ENCODE measurements around the gene ABCB9. TPM values are rescaled to one million over a fixed set of nuclear protein-coding genes. Genes with fewer than 3 reads are reported as not detected.

ABCB9 gene
- total RNA-seq, 4 donors from 2014 or later, result 2.7 to 9.5 (median 7.4) TPM

DNA sequence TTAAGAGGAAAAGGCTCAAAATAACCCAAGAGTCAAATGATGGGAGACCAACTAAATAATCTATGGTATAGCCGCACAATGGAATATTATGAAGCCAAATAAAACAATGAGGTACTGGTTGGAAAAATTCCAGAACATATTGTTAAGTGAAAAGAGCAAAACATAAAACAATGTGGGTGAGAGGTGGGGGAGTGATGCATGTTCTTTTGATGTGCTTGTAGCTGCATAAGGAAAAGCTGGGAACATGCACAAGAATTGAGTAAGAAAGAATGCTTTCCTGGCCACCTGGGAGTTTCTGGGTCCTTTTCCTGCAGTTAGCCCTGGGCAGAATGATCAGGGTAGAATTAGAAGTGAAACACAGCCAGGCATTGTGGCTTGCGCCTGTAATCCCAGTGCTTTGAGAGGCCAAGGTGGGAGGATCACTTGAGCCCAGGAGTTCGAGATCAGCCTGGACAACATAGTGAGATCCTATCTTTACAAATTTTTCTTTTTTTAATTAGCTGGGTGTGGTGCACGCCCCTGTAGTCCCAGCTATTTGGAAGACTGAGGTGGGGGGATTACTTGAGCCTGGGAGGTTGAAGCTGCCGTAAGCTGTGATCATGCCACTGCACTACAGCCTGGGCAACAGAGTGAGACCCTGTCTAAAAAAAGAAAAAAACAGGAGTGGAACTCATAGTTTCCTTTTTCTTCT is 7.9 kb downstream of the ABCB9 start:
- Histone ChIP-seq H3K4me3 (no peak overlapping the region), H3K27ac (no peak overlapping the region), H3K36me3 (peaks cover 9% of the 10 kb centered on the region), H3K27me3 (no peaks in the 10 kb centered on the region), H3K4me1 (peaks cover 11% of the 10 kb centered on the region), H3K9me3 (no peaks in the 10 kb centered on the region)
- TF ChIP-seq POLR2A (IDR thresholded peaks at IDR 0.05) (no peak), EP300 (IDR thresholded peaks at IDR 0.05) (no peak), POLR2AphosphoS5 (IDR thresholded peaks at IDR 0.05) (no peak)
- TF ChIP-seq, protein P1, sequence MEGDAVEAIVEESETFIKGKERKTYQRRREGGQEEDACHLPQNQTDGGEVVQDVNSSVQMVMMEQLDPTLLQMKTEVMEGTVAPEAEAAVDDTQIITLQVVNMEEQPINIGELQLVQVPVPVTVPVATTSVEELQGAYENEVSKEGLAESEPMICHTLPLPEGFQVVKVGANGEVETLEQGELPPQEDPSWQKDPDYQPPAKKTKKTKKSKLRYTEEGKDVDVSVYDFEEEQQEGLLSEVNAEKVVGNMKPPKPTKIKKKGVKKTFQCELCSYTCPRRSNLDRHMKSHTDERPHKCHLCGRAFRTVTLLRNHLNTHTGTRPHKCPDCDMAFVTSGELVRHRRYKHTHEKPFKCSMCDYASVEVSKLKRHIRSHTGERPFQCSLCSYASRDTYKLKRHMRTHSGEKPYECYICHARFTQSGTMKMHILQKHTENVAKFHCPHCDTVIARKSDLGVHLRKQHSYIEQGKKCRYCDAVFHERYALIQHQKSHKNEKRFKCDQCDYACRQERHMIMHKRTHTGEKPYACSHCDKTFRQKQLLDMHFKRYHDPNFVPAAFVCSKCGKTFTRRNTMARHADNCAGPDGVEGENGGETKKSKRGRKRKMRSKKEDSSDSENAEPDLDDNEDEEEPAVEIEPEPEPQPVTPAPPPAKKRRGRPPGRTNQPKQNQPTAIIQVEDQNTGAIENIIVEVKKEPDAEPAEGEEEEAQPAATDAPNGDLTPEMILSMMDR (IDR thresholded peaks at IDR 0.05), result no peak
- WGBS, result 76% methylated on average over 5 of the region's 5 CpGs
- no peak for DNase-seq (ENCODE audit: low spot score in 2 of 2)

DNA sequence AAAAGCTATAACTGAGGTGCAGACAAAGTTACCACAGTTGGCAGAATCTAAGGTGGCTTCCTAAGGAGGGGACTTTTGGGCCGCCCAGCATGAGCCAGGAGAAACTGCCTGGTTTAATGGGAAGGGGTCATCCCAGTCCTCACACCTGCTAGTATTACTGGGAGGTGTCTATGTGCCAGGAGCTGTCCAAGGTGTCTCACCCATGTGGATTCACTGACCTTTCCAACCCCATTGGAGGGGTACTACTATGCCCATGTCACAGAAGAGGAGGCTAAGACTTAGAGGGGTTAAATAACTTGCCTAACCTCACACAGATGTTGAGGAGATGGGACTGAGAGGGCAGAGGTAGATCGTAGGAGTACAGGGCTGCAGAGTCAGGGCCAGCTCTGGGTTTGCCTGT is 10.2 kb downstream of the ABCB9 start:
- no peaks in the 10 kb centered on the region for H3K27me3 ChIP-seq
- no peaks in the 10 kb centered on the region for H3K4me1 ChIP-seq
- no peak overlapping the region for H3K4me3 ChIP-seq
- TF ChIP-seq, protein P1 (IDR thresholded peaks at IDR 0.05), result no peak
- TF ChIP-seq POLR2AphosphoS5 (IDR thresholded peaks at IDR 0.05), result no peak
- no peak for TF ChIP-seq EP300 (IDR thresholded peaks at IDR 0.05)
- TF ChIP-seq POLR2A (IDR thresholded peaks at IDR 0.05), result no peak
- no peak for DNase-seq (ENCODE audit: low spot score in 2 of 2)
- H3K27ac ChIP-seq, result no peak overlapping the region
- WGBS, result 87% methylated on average over 2 of the region's 2 CpGs
- H3K9me3 ChIP-seq, result no peaks in the 10 kb centered on the region
- H3K36me3 ChIP-seq, result peaks cover 9% of the 10 kb centered on the region

DNA sequence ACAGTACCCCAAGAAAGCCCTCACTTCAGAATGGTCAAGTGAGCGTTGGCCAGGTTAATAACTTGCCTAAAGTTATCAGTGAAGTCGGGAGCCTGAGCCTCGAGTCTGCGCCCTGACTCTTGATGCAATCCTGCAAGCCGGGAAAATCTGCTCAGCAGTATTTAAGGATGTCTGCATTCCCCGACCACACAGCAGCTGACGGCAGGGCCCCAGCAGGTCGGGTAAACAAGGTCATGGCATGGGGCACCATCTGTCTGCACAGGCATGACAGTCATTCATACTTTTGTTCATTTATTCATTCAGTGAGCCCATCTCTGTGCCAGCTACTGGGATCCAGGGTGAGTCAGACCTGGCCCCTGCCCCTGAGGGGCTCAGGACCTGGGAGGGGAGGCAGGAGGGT is 11.1 kb downstream of the ABCB9 start:
- WGBS, result 74% methylated on average over 8 of the region's 8 CpGs
- TF ChIP-seq, protein P1 (IDR thresholded peaks at IDR 0.05), result no peak
- no peak for TF ChIP-seq POLR2AphosphoS5 (IDR thresholded peaks at IDR 0.05)
- no peak for TF ChIP-seq POLR2A (IDR thresholded peaks at IDR 0.05)
- no peak for TF ChIP-seq EP300 (IDR thresholded peaks at IDR 0.05)
- no peaks in the 10 kb centered on the region for H3K27me3 ChIP-seq

DNA sequence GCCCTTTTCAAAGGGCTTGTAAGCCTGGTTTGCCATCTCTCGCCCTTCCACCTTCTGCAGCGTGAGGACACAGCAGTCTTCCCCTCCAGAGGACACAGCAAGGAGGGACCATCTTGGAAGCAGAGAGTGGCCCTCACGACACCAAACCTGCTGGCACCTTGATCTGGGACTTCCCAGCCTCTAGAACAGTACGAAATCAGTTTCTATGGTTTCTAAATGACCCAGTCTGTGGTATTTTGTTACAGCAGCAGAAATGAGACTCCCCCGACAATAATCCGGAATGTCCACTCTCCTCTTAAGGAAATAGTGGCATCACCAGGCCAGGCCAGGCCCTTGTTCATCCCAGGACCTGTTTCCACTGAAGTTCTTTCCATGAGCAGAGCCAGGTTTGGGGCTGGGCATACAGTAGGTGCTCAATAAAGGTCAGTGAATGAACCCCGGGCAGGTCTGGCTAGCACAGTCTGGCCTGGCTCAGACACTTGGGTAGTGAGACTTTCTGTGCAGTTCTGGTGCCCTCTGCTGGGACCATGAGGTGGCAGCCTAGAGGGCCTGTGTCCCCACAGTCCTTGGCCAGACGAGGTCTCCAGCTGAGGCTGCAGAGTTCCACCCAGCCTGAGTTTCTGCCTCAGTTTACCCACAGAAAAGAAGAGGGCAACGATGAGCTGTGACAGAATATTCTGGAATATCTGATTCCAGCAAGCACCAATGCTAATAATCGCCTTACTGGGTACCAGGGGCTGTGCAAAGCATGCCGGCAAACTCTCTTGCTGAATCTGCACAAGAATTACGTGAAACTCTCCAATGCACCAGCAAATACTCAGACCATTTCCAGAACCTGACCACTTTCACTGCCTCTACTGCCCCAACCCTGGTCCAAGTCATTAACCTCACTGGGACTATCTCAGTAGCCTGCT is 14.0 kb downstream of the ABCB9 start:
- H3K4me1 ChIP-seq, result peaks cover 12% of the 10 kb centered on the region
- no peaks in the 10 kb centered on the region for H3K27me3 ChIP-seq
- no peak for TF ChIP-seq POLR2AphosphoS5 (IDR thresholded peaks at IDR 0.05)
- TF ChIP-seq, protein P1 (IDR thresholded peaks at IDR 0.05), result peak; percentile 76 to 79
- no peak overlapping the region for H3K4me3 ChIP-seq
- peak; percentile 84 to 89 for DNase-seq (ENCODE audit: low spot score in 2 of 2)
- no peaks in the 10 kb centered on the region for H3K9me3 ChIP-seq
- 81% methylated on average over 10 of the region's 12 CpGs for WGBS
- H3K36me3 ChIP-seq, result no peaks in the 10 kb centered on the region
- H3K27ac ChIP-seq, result no peak overlapping the region

More for the DNA sequence above, 11.1 kb downstream of the ABCB9 start:
- Histone ChIP-seq H3K27ac (no peak overlapping the region), H3K36me3 (peaks cover 8% of the 10 kb centered on the region), H3K4me1 (no peaks in the 10 kb centered on the region), H3K9me3 (no peaks in the 10 kb centered on the region), H3K4me3 (no peak overlapping the region)
- no peak for DNase-seq (ENCODE audit: low spot score in 2 of 2)

DNA sequence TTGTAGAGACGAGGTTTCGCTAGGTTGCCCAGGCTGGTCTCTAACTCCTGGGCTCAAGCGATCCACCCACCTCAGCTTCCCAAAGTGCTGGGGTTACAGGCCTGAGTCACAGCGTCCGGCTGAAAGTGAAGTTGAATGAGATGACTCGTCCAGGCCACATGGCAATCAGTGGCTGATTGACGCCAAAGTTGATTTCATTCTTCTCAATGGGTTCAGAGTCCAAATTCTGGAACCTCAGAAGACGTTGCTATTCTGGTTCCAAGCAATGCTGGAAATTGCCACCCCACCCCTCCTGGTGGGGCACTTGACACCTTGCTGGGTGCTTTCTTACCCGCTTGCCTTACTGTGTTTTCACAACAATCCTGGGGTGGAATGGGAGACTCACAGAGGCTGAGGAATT is 14.9 kb downstream of the ABCB9 start:
- Histone ChIP-seq H3K27me3 (no peaks in the 10 kb centered on the region), H3K36me3 (no peaks in the 10 kb centered on the region), H3K4me1 (peaks cover 21% of the 10 kb centered on the region), H3K9me3 (no peaks in the 10 kb centered on the region), H3K4me3 (no peak overlapping the region), H3K27ac (no peak overlapping the region)
- WGBS, result 71% methylated on average over 9 of the region's 9 CpGs
- DNase-seq (ENCODE audit: low spot score in 2 of 2), result no peak
- TF ChIP-seq EP300 (IDR thresholded peaks at IDR 0.05) (no peak), POLR2AphosphoS5 (IDR thresholded peaks at IDR 0.05) (no peak), POLR2A (IDR thresholded peaks at IDR 0.05) (no peak)
- TF ChIP-seq, protein P1 (IDR thresholded peaks at IDR 0.05), result no peak

All from suprapubic skin (tissue), 4 donors.